GM18907 (cell line): ENCODE data around the gene P2RY13.

Source experiments
- ATAC-seq: cut with Tn5 transposase; IDR thresholded peaks from one replicate; pipeline ENCODE4 v1.9.1; 2021; ENCODE audit warnings: mild to moderate bottlenecking, moderate library complexity; ENCODE audit not compliant: unreplicated experiment

P2RY13 gene

DNA sequence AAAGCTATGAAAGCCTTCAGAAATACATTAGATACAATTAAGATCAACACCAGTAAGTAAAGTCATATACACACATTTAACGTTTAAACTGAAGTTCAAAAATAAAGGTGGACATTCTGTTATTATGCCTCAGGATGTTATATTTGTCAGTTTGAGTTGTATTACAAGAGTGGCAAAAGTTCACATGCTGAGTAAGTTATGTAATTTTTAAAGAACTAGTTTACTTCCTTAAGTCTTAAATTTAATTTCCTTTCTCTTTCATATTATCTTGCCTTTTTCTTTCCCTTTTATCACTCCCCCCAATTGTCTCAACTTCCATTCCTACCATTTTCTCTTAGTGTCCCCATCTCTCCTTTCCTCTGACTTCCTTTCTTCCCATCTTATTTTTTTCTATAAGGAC is 7.8 kb downstream of the P2RY13 start:
- ATAC-seq = no peak

DNA sequence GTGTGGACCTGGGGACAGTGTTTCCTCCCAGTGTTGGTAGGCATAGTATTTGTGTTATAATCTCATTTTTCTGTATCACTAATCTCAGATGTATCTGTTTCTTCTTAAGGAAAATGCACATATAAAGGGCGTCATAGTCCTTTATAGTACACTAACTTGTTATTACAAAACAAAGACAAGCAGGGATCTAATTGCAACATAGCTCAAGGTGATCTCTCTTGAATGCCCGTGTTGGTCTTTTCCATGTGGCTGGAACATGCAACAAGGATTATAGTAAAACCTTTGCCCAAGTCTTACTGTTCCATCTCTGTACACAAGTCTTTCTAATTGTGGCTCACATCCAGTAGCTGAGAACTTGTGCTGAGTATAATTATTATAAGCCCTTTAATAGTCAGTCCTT is 9.2 kb downstream of the P2RY13 start:
- no peak for ATAC-seq

DNA sequence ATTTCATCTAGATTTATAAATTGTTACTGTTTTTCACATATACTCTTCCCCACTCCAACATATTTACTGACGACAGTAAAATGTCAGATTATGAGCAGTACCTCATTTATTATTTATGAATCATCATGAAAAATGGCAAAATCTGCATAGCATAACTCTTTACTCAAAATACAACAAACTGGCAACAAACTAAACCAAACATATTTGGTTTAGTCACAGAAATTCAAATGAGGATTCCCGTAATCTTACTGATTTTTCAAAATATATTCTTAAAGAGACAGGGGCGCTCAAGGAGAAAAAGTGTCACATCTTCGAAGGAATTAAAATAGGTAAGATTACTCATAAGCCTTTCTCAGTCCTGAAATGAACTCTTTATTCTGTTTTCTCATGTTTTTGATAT is 9.7 kb downstream of the P2RY13 start:
- no peak for ATAC-seq

DNA sequence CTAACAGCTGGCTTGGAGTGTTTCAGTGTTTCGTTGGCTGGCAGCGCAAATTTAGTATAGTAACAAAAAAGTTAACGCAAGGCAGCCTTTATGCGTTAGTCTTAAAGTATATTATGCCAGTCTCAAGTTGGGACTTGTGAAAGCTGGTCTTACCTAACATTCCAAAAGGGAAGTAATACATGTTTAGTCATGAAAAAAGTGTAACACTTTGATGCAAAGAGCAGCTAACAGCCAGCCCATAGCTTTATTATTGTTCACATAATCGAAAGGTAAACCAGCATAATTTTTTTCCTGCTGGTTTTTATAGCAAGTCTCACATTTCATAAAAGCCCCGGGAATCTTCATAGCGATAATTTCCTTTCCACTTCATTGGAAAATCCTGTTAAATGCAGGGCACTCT is 10.4 kb downstream of the P2RY13 start:
- no peak for ATAC-seq

DNA sequence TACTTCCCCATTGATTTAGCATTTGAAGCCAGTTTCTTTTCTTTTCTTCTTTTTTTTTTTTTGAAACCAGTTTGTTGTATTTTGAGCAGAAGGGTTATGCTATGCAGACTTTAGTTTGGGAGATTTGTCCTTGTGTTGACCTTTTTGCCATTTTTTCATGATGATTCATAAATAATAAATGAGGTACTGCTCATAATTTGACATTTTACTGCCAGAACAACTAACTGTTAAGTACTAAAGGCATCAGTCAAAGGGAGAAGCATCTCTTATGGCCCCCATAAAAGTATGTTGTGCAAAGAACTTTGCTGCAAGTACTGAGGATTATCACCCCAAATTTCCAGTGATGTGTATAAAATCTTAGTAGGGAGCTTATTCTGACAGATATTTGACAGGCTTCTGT is 11.0 kb downstream of the P2RY13 start:
- no peak for ATAC-seq

DNA sequence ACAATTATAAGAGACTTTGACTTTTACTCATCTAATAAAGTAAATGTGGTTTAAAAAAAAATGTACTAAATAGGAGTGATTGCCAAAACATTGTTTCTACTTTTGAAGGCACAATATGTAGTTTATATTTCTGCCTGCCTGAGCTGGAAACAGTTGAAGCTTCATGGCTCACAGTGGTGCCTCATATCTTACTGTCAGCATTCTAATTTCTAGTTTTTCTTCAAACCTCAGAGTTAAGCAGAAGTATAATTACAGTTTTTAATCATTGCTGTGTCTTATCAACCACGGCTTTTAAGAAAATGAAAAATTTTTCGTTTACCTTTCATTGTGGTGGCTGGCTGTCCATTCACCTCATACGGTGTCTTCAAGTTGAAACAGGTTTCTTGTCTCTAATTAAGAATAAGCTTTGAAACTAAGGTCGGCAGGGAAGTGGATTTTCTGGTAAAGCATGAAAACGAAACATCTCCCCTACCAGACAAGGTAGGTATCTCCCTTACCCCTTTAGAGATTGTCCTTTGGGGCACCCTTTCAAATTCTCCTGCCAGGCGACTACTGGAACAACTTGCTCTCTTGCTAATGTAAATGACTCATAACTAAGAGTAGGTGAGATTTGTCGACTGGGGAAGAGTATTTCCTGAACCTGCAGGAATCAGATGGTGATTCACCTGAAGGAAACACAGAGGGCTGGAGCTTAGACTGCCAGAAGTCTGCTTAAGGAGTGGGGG is 12.9 kb downstream of the P2RY13 start, which contains the start of gene GPR87:
TSS of gene GPR87 (minus strand) at position 554 of the 725 bp plus-strand sequence. CDS start 16,720 bp downstream, outside the sequence.
- ATAC-seq = peak; percentile 59

DNA sequence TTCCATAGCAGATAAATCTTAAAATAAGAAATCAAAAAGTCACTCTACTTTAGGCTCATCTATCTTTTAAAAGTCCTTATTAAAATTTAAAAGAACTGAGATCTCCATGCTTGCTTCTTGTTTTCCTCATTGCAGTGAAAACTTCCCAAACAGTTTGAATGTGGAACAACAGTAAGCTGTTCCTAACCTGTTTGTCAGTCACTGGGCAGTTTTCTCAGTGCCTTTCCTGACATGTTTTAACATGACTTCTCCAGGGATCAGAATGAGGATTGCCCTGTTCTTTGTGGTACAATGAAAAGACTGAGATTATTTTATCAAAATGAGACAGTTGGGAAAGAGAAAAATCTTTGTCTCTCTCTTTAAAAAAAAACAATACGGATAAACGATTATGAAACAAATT is 13.5 kb downstream of the P2RY13 start:
- no peak for ATAC-seq

DNA sequence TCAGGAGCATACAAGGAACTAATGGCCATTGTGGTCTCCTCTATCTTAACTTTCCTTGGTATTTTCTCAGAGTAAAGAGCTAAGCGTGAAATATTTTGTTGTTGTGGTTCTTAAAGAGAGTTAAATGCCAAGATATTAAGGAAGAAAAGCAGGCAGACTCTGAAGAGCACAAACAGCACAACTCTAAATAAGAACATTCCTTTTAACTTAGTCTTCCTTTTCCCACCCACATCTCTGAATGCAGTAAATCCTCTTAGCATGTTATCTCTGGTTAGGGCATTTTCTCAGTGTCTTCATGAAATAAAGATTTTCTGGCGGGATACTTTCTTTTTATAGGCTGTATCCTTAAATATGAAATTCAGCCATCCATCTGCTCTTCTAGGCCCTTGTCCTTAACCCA is 14.2 kb downstream of the P2RY13 start:
- no peak for ATAC-seq

DNA sequence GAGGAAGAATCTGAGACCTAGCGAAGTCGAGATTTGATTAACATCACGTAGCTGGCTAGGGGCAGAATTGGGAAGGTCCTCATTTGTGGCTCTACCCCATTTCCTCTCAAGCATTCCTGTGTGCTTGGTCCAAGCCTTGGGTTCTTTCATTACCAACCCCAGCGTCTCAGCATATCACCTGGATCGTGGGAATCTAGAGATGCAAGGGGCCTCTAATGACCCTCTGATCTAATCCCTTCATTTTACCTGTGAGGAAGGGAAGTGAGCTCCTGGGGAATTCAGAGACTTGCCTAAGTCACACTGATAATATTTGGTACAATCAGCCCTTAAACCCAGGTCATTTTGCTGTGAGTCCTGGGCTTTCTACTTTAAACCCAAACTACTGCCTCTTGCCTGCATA is 14.8 kb downstream of the P2RY13 start:
- ATAC-seq = no peak

DNA sequence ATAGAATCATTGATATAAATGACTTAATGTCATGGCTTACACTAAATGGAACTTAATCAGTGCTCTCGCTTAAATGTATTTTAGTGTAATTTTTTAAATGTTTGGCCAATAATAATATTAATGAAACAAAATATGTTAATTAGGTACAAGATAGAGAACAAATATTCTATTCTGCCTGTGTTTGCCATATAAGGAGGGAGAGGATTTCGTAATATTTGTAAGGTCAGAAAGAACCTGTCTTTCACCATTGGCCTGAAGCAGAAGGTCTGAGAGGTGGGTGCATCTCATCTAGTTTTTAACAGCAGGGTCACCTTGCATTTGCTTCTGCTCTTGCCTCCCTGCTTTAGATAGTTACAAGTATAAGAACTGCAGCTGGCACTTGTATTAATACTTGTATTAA is 15.2 kb downstream of the P2RY13 start:
- ATAC-seq = no peak

DNA sequence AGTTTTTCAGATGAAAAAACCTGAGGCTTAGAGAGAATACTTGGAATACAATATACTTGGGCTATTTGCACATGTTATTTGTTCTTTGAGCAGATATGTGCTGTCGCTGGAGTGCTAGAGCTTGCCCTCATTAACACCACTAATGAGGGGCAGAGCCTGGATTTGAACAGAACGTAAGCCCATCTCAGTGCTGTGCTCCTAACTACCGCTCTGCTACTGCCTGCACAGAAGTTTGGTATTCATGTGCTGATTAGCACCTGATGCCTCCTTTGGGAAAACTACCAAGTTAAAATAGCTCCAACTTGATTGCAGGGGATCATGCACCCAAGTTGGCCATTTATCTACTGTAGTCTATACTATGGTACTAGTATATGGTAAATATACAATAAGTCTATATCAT is 16.4 kb downstream of the P2RY13 start:
- no peak for ATAC-seq

DNA sequence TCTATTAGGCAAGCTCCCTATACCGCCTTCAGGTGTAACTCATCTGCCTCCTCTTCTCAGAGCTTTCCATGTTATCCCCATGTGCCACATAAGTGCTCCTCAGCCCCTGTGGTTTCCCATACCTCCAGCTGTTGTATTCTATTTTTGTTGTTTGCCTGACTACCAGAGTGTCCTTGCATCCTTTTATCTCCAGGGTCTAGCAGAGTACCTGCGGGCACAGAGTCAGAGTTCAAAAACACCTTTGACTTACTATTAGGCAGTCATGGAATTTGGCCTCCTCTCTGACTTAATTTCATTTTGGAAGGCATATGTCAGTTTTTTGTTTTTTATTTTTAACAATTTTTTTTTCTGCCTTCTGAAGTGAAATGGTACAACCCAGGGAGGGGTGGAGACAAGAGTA is 19.8 kb downstream of the P2RY13 start:
- no peak for ATAC-seq

DNA sequence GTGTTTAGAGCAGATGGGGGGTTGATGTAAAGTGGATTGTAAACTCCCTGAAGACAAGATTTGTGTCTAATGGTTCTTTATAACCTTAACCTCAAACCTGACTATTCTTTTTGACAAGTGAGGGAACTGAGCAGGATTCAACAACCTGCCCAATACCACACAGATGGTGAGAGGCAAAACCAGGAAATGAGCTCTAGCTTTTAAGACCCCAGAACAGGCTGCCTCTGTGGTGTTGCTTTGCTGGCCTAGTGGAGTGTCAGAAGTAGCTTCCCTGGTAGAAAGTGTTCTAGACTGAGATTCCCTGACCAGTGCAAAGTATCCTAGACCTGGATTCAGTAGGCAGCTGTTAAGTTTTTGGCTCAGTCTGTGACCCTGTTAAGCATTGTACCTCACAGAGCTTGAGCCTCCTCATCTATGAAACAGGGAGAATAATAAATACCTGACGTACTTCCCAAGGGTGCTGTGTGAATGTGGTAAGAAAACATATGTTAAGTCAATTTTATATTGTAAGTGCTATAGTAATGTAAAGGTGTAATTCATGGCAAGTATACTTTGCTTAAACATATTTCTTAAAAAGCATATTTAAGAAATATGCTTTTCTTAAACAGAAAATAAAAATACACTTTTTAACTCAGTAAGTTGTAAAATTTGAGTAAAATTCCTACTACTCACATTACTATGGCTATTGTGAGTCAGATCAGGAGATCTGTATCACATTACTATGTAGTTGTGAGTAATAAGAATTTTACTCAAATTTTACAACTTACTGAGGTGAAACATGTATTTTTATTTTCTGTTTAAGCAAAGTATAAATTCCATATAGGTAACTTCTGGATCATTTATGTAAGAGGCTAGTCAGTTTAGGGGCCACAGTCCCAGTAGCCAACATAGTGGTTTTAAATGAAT is 21.5 kb downstream of the P2RY13 start:
- no peak for ATAC-seq

DNA sequence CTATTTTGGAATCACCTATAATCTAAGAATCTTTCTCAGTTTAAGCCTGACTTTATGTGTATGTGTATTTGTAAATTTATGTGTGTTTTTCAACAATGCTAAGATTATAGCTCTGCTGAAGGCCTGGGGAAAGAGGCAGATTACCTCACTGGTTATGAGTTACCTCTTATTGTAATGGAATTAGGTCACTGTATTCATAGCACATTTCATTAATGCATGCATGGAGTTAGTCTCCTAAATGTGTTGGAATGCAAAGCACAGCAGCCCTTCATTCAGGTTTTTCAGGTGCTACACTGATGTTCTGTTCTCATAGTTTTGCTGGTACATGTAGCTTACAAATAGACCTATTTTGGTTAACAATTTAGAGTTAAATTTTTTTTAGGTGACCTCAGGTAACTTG is 22.2 kb downstream of the P2RY13 start:
- ATAC-seq = no peak

DNA sequence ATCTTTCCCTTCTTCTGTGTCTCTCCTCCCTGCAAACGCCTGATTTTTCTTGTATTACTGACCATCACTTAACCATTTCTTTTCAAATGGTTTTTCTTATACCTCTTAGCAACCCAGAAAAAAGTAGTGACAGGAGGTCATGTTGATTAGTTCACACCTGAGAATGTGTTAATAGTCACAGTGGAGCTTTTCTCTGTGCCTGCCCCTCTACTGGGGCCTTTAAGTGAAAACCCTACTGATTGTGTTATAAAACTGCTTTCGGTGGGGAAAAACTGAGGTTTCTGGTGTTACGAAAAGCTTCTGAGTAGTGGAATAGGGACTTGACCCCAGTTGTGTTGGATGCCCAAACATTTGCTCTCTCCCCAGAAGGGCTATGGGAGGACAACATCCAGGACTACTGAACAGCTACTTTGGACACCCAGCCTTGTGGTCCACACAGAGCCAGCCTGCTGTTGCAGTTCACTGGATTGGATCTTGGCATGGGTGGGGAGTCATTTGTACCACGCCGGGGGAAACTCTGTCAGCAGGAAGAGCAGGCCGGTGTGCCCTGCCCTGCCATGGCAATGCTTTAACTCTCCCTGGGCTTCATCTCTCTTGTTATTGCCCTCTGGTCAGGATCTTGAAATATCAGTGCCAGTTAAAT is 23.1 kb downstream of the P2RY13 start:
- no peak for ATAC-seq

DNA sequence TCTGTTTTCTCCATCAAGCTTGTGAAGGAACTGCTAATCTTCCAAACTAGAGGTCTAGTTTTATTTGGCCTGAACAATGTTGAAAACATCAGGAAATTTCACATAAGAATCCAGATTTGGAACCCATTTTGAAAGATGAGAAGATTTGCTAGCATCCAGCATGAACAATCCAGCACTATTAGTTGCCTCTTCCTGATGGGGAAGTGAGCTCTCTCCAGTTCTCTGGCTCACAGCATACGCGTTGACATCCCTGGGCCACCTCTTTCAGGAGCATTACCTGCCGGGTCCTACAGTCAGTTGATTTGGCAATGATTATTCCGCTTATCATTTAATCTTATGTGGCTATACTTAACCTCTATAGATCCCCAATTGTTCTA is 23.6 kb downstream of the P2RY13 start:
- no peak for ATAC-seq

DNA sequence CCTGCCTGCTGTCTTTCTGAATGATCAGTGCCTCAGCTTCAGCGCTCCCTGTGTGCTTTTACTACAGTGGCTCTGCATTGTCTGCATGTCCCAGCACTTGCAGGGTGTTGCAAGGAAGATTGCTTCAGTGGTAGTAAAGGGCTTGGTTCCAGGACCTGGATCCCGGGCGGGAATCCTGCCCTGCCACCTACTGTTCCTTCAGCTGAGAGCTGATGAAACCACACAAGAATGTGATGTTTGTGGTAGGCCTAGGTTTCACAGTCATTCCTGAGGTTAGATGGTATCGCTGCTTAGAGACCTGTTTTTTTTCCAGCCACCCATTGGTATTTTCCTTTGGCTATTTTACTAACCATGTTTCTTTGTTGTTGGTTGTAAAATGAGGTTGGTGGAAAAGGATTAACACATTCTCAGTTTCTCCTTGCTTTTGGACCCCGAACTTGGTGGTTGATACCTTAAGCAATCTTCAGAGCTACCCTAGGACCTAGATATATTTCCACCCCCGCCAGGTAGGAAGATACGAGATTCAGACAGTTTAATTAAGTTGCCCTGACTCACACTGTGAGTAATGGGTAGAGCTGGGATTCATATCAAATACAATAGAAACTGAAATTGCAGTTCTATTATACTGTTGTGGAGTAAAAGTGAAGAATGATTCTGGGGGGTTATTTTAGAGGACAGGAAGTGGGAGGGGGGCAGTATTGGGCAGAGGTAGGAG is 24.1 kb downstream of the P2RY13 start:
- no peak for ATAC-seq

DNA sequence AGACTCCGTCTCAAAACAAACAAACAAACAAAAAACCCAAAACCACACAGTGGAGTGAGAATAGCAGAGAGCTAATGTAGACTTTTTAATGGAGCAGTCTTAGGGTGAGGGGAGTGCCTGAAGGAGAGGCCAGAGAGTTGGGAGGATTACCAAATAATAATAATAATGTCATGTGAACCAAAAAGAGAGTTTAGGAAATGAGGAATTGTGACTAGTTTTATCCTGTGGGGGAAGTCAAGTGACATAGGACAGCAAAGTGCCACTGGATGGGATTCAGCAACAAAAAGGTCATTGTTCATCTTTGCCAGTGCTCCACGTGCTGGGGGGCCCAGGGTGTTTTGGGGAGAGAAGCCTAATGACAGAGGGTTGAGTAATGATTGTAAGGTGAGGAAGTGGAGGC is 25.6 kb downstream of the P2RY13 start:
- ATAC-seq = no peak

DNA sequence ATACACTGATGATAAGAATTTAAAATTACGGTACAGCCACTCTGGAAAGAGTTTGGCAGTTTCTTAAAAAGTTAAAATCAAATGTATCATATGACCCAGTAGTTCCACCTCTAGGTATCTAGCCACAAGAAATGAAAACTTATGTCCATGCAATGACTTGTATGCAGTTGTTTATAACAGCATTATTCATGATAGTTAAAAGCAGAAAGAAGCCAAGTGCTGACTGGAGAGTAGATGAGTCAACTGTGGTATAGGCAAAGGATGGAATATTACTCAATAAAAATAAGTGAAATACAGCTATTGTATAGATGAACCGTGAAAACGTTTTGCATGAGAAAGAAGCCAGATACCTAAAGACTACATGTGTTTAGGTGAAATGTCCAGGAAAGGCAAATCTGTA is 27.6 kb downstream of the P2RY13 start:
- no peak for ATAC-seq

DNA sequence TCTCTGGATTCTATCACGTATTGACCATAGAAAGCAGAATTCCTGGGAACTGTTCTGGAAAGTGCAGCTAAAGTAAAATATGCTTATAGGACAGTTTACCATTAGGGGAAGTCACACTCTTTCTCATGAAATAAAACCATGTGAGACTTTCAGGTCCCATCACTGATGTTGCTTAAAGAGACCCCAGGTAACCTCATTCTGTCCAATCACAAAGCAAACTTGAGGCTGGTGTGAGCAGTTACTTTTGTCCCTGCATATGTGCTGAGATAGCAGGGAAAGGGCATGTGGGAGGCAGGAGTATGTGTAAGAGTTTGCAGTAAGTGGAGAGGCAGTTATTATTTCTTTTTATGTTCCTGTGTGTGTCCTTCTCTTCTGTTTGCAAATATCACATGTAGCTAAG is 28.8 kb downstream of the P2RY13 start:
- no peak for ATAC-seq

DNA sequence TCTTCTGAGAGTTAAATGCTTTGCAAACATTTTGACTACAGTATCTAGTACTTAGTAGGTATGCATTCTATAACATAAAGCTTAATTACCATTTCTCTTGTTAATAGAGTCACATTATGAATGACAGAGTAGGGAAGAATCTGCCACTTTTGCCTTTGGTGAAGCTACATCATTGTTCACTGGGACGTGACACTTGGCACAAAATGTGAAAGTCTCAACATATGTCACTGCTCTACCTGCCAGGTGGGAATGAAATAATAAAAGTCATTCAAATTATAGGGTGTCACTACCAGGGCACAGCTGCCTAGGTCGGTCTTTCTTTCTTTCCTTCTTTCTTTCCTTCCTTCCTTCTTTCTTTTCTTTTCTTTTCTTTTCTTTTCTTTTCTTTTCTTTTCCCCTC is 30.3 kb downstream of the P2RY13 start:
- ATAC-seq = no peak
